ENCODE measurements around the gene EIF3K. TPM values are rescaled to one million over a fixed set of nuclear protein-coding genes. Genes with fewer than 3 reads are reported as not detected.

Gene EIF3K
- total and polyA plus RNA-seq, 2 of the 13 experiments (the other 11 are each of a cell fraction or from before 2014, with no cell fraction given) = 179 to 258 TPM

DNA sequence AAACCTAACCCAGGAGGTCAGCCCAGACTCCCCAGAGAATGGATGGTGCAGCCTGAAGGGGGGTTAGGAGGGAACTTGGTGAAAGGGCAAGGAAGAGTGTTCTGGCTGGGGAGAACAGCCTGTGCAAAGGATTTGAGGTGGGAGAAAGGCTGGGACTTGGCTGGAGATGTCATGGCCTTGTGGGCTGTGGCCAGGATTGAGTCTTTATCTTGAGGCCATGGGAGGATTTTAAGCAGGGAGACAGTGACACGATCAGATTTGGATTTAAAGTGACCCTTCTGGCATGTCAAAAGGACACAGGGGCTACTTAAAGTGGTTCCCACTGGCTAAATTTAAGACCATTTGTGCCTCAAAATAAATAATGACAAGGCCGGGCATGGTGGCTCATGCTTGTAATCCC is 30.9 kb upstream of the EIF3K start:
- Histone ChIP-seq H3K27ac (ENCODE audit: extremely low read length, insufficient read depth, low read length) (no peak overlapping the region), H3K9ac (ENCODE audit: insufficient read depth, low read depth, low read length) (no peak overlapping the region), H4K20me1 (ENCODE audit: insufficient read depth, low read length) (no peaks in the 10 kb centered on the region), H2AFZ (ENCODE audit: low read length) (no peak overlapping the region), H3K4me1 (ENCODE audit: insufficient read depth, low read length) (no peaks in the 10 kb centered on the region), H3K27me3 (ENCODE audit: control insufficient read depth in 1 of 2, insufficient read depth in 2 of 2, low read length in 2 of 2) (no peaks in the 10 kb centered on the region; a peak in 2 of 5 replicates), H3K4me3 (replicated peaks in 1 of 3; ENCODE audit: insufficient read depth in 1 of 3, low read depth in 2 of 3, low read length in 3 of 3) (no peak overlapping the region), H3K9me3 (ENCODE audit: low read length) (no peaks in the 10 kb centered on the region), H3K36me3 (replicated peaks in 1 of 2; ENCODE audit: control insufficient read depth in 1 of 2, insufficient read depth in 2 of 2, low read length in 2 of 2) (no peaks in the 10 kb centered on the region), H3K79me2 (ENCODE audit: insufficient read depth, low read length) (no peaks in the 10 kb centered on the region), H3K4me2 (ENCODE audit: low read depth, low read length) (no peak overlapping the region)
- in situ Hi-C loops (cut with HindIII; ENCODE audit: extremely low pct_ligation_motif_present, low pct_unique_long_range_greater_than_20kb) = no loop called here
- DNase-seq (ENCODE audit: low spot score) (no peak), ATAC-seq (no peak), FAIRE-seq (no peak)
- BruUV-seq (replicated peaks) = no TSS peak
- WGBS (ENCODE audit: low lambda C conversion rate) = 0% methylated on average over 2 of the region's 2 CpGs
- intact Hi-C loops (cut with micrococcal nuclease; ENCODE audit: unreplicated experiment) = no loop called here
- ChIA-PET POLR2A (no interaction called here), CTCF (ENCODE audit: low intra/inter-chr PET ratio, low total read pairs) (no interaction called here)
- TF ChIP-seq BCL3 (CRISPR knock-in tag; IDR thresholded peaks at IDR 0.05) (no peak), ZNF160 (CRISPR knock-in tag; IDR thresholded peaks at IDR 0.05) (no peak), ZNF234 (CRISPR knock-in tag; conservative IDR thresholded peaks at IDR 0.05) (no peak), SYNCRIP (IDR thresholded peaks at IDR 0.05; ENCODE audit: insufficient read depth, low read depth, low read length) (no peak), ZMYM2 (CRISPR knock-in tag; IDR thresholded peaks at IDR 0.05) (no peak), PHF8 (CRISPR knock-in tag; IDR thresholded peaks at IDR 0.05) (no peak), ZNF557 (CRISPR knock-in tag; IDR thresholded peaks at IDR 0.05) (no peak), SATB2 (CRISPR knock-in tag; IDR thresholded peaks at IDR 0.05) (no peak), KLF9 (CRISPR knock-in tag; IDR thresholded peaks at IDR 0.05; ENCODE audit: low read depth) (no peak), ZSCAN31 (CRISPR knock-in tag; IDR thresholded peaks at IDR 0.05; ENCODE audit: low read depth) (no peak), MEIS1 (CRISPR knock-in tag; IDR thresholded peaks at IDR 0.05; ENCODE audit: borderline replicate concordance) (no peak)
- TF ChIP-seq, protein P1, sequence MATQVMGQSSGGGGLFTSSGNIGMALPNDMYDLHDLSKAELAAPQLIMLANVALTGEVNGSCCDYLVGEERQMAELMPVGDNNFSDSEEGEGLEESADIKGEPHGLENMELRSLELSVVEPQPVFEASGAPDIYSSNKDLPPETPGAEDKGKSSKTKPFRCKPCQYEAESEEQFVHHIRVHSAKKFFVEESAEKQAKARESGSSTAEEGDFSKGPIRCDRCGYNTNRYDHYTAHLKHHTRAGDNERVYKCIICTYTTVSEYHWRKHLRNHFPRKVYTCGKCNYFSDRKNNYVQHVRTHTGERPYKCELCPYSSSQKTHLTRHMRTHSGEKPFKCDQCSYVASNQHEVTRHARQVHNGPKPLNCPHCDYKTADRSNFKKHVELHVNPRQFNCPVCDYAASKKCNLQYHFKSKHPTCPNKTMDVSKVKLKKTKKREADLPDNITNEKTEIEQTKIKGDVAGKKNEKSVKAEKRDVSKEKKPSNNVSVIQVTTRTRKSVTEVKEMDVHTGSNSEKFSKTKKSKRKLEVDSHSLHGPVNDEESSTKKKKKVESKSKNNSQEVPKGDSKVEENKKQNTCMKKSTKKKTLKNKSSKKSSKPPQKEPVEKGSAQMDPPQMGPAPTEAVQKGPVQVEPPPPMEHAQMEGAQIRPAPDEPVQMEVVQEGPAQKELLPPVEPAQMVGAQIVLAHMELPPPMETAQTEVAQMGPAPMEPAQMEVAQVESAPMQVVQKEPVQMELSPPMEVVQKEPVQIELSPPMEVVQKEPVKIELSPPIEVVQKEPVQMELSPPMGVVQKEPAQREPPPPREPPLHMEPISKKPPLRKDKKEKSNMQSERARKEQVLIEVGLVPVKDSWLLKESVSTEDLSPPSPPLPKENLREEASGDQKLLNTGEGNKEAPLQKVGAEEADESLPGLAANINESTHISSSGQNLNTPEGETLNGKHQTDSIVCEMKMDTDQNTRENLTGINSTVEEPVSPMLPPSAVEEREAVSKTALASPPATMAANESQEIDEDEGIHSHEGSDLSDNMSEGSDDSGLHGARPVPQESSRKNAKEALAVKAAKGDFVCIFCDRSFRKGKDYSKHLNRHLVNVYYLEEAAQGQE (IDR thresholded peaks at IDR 0.05; ENCODE audit: borderline replicate concordance in 1 of 2, low read depth in 1 of 2, low read length in 2 of 2) = no peak
- TF ChIP-seq, protein P2, sequence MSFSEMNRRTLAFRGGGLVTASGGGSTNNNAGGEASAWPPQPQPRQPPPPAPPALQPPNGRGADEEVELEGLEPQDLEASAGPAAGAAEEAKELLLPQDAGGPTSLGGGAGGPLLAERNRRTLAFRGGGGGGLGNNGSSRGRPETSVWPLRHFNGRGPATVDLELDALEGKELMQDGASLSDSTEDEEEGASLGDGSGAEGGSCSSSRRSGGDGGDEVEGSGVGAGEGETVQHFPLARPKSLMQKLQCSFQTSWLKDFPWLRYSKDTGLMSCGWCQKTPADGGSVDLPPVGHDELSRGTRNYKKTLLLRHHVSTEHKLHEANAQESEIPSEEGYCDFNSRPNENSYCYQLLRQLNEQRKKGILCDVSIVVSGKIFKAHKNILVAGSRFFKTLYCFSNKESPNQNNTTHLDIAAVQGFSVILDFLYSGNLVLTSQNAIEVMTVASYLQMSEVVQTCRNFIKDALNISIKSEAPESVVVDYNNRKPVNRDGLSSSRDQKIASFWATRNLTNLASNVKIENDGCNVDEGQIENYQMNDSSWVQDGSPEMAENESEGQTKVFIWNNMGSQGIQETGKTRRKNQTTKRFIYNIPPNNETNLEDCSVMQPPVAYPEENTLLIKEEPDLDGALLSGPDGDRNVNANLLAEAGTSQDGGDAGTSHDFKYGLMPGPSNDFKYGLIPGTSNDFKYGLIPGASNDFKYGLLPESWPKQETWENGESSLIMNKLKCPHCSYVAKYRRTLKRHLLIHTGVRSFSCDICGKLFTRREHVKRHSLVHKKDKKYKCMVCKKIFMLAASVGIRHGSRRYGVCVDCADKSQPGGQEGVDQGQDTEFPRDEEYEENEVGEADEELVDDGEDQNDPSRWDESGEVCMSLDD (CRISPR knock-in tag; IDR thresholded peaks at IDR 0.05; ENCODE audit: borderline replicate concordance) = no peak

Data from HepG2 (cell line).